Pons (tissue), 1 donor: ENCODE results near the gene STYK1.
"Not testable (repeated sequence)": the region's sequence is repeated elsewhere in the genome, so short reads cannot be mapped to it uniquely, and the experiment has no call there.

Source experiments
- DNase-seq: peaks from one replicate; pipeline ENCODE4 v3.0.0-alpha.2; 2016; ENCODE audit warnings: low spot score

The STYK1 gene

GRCh38 chr12:10620078-10620779 is 53.6 kb downstream of the STYK1 start:
- no peak for DNase-seq

- no peak for DNase-seq
Observed at GRCh38 chr12:10618338-10618987, 55.4 kb downstream of the STYK1 start.

- DNase-seq: no peak
Observed at GRCh38 chr12:10617863-10618262, 56.0 kb downstream of the STYK1 start.

GRCh38 chr12:10615532-10615931 is 58.3 kb downstream of the STYK1 start:
- DNase-seq: no peak

GRCh38 chr12:10614056-10614370 is 59.8 kb downstream of the STYK1 start:
- DNase-seq: no peak

GRCh38 chr12:10613349-10614055 is 60.4 kb downstream of the STYK1 start, which contains the start of gene MAGOHB:
Gene MAGOHB, minus strand, starts transcription at chr12:10613609. Its CDS starts 77 bp downstream, at chr12:10613532.
- peak; percentile 91 for DNase-seq

GRCh38 chr12:10612984-10613348 is 60.9 kb downstream of the STYK1 start:
- peak; percentile 32 for DNase-seq

- DNase-seq: no peak
Observed at GRCh38 chr12:10612110-10612509, 61.7 kb downstream of the STYK1 start.

- not testable (repeated sequence) for DNase-seq
Observed at GRCh38 chr12:10611258-10611657, 62.6 kb downstream of the STYK1 start.

GRCh38 chr12:10610188-10610587 is 63.7 kb downstream of the STYK1 start:
- no peak for DNase-seq

- DNase-seq: no peak
Observed at GRCh38 chr12:10607885-10608458, 65.9 kb downstream of the STYK1 start.

- no peak for DNase-seq
Observed at GRCh38 chr12:10601860-10602259, 72.0 kb downstream of the STYK1 start.

GRCh38 chr12:10600988-10601387 is 72.9 kb downstream of the STYK1 start:
- DNase-seq: no peak

- DNase-seq: no peak
Observed at GRCh38 chr12:10595881-10596280, 78.0 kb downstream of the STYK1 start.

GRCh38 chr12:10590966-10591365 is 82.9 kb downstream of the STYK1 start:
- DNase-seq: no peak

GRCh38 chr12:10584415-10584814 is 89.4 kb downstream of the STYK1 start:
- no peak for DNase-seq

GRCh38 chr12:10582704-10583103 is 91.1 kb downstream of the STYK1 start:
- no peak for DNase-seq

GRCh38 chr12:10582133-10582532 is 91.7 kb downstream of the STYK1 start:
- DNase-seq: not testable (repeated sequence)

GRCh38 chr12:10574307-10574706 is 99.5 kb downstream of the STYK1 start:
- no peak for DNase-seq

- DNase-seq: not testable (repeated sequence)
Observed at GRCh38 chr12:10572021-10572490, 101.8 kb downstream of the STYK1 start.

- no peak for DNase-seq
Observed at GRCh38 chr12:10571141-10571540, 102.7 kb downstream of the STYK1 start.
